Tibial artery (tissue), 4 donors: ENCODE measurements around the gene CHTOP.

ENCODE experiments used
- DNase-seq, 2 donors: peaks; one replicate each; pipeline ENCODE4 v3.0.0-alpha.2; 2019
- H3K27ac ChIP-seq, 2 donors: fragments of 200-600 bp; sonication (generic) in 1 of 2; 1 replicate in 1 of 2; 2 replicates in 1 of 2; pipeline ENCODE4 v1.5.1; 2018 to 2019; ENCODE audit warnings: mild to moderate bottlenecking in 1 of 2
- H3K27me3 ChIP-seq, 2 donors: fragments of 200-600 bp; sonication (generic) in 1 of 2; one replicate each; pipeline versions ENCODE4 v1.5.1 to v1.6.0; 2016 to 2019
- H3K36me3 ChIP-seq, 3 donors: fragments of 200-600 bp; sonication (generic) in 2 of 3; one replicate each; pipeline ENCODE4 v1.5.1; 2016 to 2019; ENCODE audit warnings: mild to moderate bottlenecking in 2 of 3
- H3K4me1 ChIP-seq, 4 donors: fragments of 200-600 bp; sonication (generic) in 2 of 4; 1 replicate in 3 of 4; 2 replicates in 1 of 4; pipeline ENCODE4 v1.5.1; 2016 to 2019
- H3K4me3 ChIP-seq, 2 donors: fragments of 200-600 bp; sonication (generic) in 1 of 2; 1 replicate in 1 of 2; 2 replicates in 1 of 2; pipeline ENCODE4 v1.5.1; 2018 to 2019; ENCODE audit warnings: mild to moderate bottlenecking in 2 of 2
- H3K9me3 ChIP-seq, 3 donors: fragments of 200-600 bp; sonication (generic) in 1 of 3; one replicate each; pipeline ENCODE4 v1.5.1; 2016 to 2019
- CTCF ChIP-seq, 2 experiments: fragments of 200-600 bp in 1 of 2; fragments of 450-650 bp in 1 of 2; IDR thresholded peaks; one replicate each; pipeline ENCODE4 v1.5.1; 2017 to 2019; ENCODE audit warnings: antibody characterized with exemption in 2 of 2, mild to moderate bottlenecking in 1 of 2, moderate library complexity in 1 of 2
- intact Hi-C: fragments of 100-400 bp; cut with DNase I; formaldehyde crosslinking; loops from one replicate; pipeline ENCODE4 v1.15.0; 2023; ENCODE audit warnings: low total_unique reads

The CHTOP gene

GRCh38 chr1:153685544-153686340 lies 51.9 kb downstream of the CHTOP start:
- H3K9me3 ChIP-seq, result no peaks in the 10 kb centered on the region
- DNase-seq, result no peak
- intact Hi-C loops, result no loop called here
- H3K36me3 ChIP-seq, result peaks cover 16 to 51% (median 42%) of the 10 kb centered on the region in 3 donors
- peaks cover 0 to 10% (median 0%) of the 10 kb centered on the region in 4 donors for H3K4me1 ChIP-seq
- H3K4me3 ChIP-seq, result no peak overlapping the region
- no peak overlapping the region for H3K27ac ChIP-seq
- no peaks in the 10 kb centered on the region for H3K27me3 ChIP-seq
- no peak for TF ChIP-seq CTCF (IDR thresholded peaks at IDR 0.05)

- intact Hi-C loops, result no loop called here
- no peak overlapping the region for H3K4me3 ChIP-seq
- H3K27me3 ChIP-seq, result no peaks in the 10 kb centered on the region
- no peaks in the 10 kb centered on the region for H3K9me3 ChIP-seq
- peaks cover 16 to 52% (median 42%) of the 10 kb centered on the region in 3 donors for H3K36me3 ChIP-seq
- DNase-seq, result no peak
- no peak overlapping the region for H3K27ac ChIP-seq
- peaks cover 0 to 4% (median 0%) of the 10 kb centered on the region in 4 donors for H3K4me1 ChIP-seq
- no peak for TF ChIP-seq CTCF (IDR thresholded peaks at IDR 0.05)
These were observed 53.7 kb downstream of the CHTOP start for GRCh38 chr1:153687346-153688125.

- Histone ChIP-seq H3K4me1 (peaks cover 0 to 4% (median 0%) of the 10 kb centered on the region in 4 donors), H3K4me3 (no peak overlapping the region), H3K27me3 (no peaks in the 10 kb centered on the region), H3K9me3 (no peaks in the 10 kb centered on the region), H3K27ac (no peak overlapping the region), H3K36me3 (peaks cover 16 to 53% (median 38%) of the 10 kb centered on the region in 3 donors)
- no peak for DNase-seq
- TF ChIP-seq CTCF (IDR thresholded peaks at IDR 0.05), result no peak
- intact Hi-C loops, result no loop called here
These were observed 54.4 kb downstream of the CHTOP start for GRCh38 chr1:153688276-153688675.

GRCh38 chr1:153688736-153689328 lies 55.0 kb downstream of the CHTOP start:
- no peak for DNase-seq
- intact Hi-C loops, result no loop called here
- no peak for TF ChIP-seq CTCF (IDR thresholded peaks at IDR 0.05)
- H3K27me3 ChIP-seq, result no peaks in the 10 kb centered on the region
- no peak overlapping the region for H3K4me3 ChIP-seq
- no peak overlapping the region for H3K27ac ChIP-seq
- H3K9me3 ChIP-seq, result no peaks in the 10 kb centered on the region
- H3K4me1 ChIP-seq, result peaks cover 0 to under 1% (median 0%) of the 10 kb centered on the region in 4 donors
- H3K36me3 ChIP-seq, result peaks cover 16 to 58% (median 38%) of the 10 kb centered on the region in 3 donors

- Histone ChIP-seq H3K4me3 (no peak overlapping the region), H3K36me3 (peaks cover 16 to 37% (median 19%) of the 10 kb centered on the region in 3 donors), H3K27me3 (no peaks in the 10 kb centered on the region), H3K27ac (no peak overlapping the region), H3K9me3 (no peaks in the 10 kb centered on the region), H3K4me1 (peaks cover 0 to 19% (median 14%) of the 10 kb centered on the region in 4 donors)
- intact Hi-C loops, result no loop called here
- DNase-seq, result no peak
- TF ChIP-seq CTCF (IDR thresholded peaks at IDR 0.05), result no peak
These were observed 59.6 kb downstream of the CHTOP start for GRCh38 chr1:153693466-153693865.
